HG03378 (cell line): ENCODE results near the gene SEC63.

Experiments used
- ATAC-seq: cut with Tn5 transposase; IDR thresholded peaks from one replicate; pipeline ENCODE4 v1.9.1; 2021; ENCODE audit warnings: mild to moderate bottlenecking, moderate library complexity; ENCODE audit not compliant: unreplicated experiment

The SEC63 gene

GRCh38 chr6:107822176-107823046, 135.6 kb downstream of the SEC63 start:
- ATAC-seq, result peak; percentile 46

GRCh38 chr6:107821591-107821990, 136.4 kb downstream of the SEC63 start:
- ATAC-seq, result no peak

DNA sequence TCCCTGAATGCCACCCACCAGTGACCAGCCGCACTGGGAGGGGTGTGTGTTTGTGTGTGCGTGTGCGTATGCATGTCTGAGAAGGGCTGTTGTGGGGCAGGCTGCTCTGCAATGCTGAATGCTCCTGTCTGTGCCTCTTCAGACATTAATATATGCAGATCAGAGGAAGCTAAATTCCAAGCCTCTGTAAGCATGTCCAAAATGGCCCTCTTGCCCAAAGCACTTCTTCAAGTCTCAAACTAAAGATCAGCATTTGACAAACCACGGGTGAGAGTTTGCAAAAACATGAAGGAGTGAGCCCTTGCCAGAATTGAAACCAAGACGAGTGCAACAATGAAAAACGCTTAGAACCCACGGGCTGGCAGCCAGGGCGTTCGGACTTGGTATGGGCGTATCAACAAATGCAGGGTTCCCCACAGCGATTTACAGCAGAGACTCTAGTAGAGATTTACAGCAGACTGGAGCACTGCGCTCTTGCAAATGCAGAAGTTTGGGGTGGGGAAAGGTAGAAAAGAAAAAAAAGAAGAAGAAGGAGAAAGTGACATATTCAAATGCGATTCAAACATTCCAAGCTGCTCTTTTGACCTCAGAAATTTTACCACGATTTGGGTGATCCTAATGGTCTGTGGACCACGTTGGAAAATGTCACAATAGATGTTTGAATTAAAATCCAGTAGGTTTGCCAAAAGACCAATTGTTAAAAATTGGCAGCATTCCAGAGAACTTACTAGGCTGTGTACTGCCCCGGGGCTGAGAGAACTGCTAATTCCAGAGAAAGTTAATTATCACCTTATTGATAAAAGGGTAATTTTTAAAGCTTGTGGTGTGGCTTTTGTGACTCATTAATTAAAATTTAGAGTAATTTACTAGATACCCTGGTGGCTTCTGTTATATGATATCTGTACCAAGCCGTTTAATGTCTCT, 137.4 kb downstream of the SEC63 start:
- no peak for ATAC-seq

GRCh38 chr6:107819964-107820337, 138.1 kb downstream of the SEC63 start:
- ATAC-seq, result no peak

- no peak for ATAC-seq
Observed at GRCh38 chr6:107819217-107819616, 138.8 kb downstream of the SEC63 start.

- ATAC-seq, result no peak
Observed at GRCh38 chr6:107818272-107818671, 139.7 kb downstream of the SEC63 start.

DNA sequence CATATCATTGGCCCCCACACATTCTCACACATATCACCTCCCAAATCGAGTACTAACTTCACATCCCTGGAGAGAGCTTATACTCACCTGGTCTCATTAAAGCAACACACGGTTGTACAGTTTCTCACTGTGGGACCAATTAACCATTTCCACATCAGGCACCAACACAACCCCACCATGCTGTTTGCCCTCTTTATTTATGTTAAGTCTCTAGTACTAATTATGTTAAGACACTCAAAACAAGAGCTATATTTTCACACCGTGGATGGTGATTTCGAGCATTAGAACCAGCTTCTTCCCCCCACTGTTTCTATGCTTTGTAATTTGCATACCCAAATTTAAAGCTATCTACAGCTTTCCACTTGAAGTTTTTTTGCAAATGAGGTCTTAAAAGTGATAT, 140.2 kb downstream of the SEC63 start:
- ATAC-seq, result no peak
